ENCODE data around the gene SDK1.

The SDK1 gene

GRCh38 chr7:3992841-3993240 lies 691.8 kb downstream of the SDK1 start:
- Histone ChIP-seq H3K4me3 (ENCODE audit: low read depth in 1 of 5, low read length in 5 of 5) (no peak overlapping the region), H3K27me3 (ENCODE audit: control insufficient read depth in 5 of 5, insufficient read depth in 4 of 5, low read length in 5 of 5) (no peaks in the 10 kb centered on the region), H3K9me3 (ENCODE audit: control insufficient read depth in 5 of 5, low read length in 5 of 5) (no peaks in the 10 kb centered on the region)

GRCh38 chr7:3994764-3995163 lies 693.7 kb downstream of the SDK1 start:
- no peaks in the 10 kb centered on the region for H3K27me3 ChIP-seq (ENCODE audit: control insufficient read depth in 5 of 5, insufficient read depth in 4 of 5, low read length in 5 of 5)
- peaks cover 0 to 3% (median 0%) of the 10 kb centered on the region in 5 donors for H3K36me3 ChIP-seq (ENCODE audit: control insufficient read depth in 5 of 5, insufficient read depth in 5 of 5, low read length in 5 of 5)
- H3K4me3 ChIP-seq (ENCODE audit: low read depth in 1 of 5, low read length in 5 of 5) = no peak overlapping the region
- H3K9ac ChIP-seq (ENCODE audit: low read length in 5 of 5) = no peak overlapping the region
- no peaks in the 10 kb centered on the region for H3K4me1 ChIP-seq (ENCODE audit: control insufficient read depth in 5 of 5, insufficient read depth in 5 of 5, low read length in 5 of 5)
- H3K27ac ChIP-seq (ENCODE audit: low read depth, low read length) = no peak overlapping the region
- H3K9me3 ChIP-seq (ENCODE audit: control insufficient read depth in 5 of 5, low read length in 5 of 5) = no peaks in the 10 kb centered on the region

More at GRCh38 chr7:3992841-3993240, 691.8 kb downstream of the SDK1 start:
- Histone ChIP-seq H3K27ac (ENCODE audit: low read depth, low read length) (no peak overlapping the region), H3K4me1 (ENCODE audit: control insufficient read depth in 5 of 5, insufficient read depth in 5 of 5, low read length in 5 of 5) (no peaks in the 10 kb centered on the region), H3K9ac (ENCODE audit: low read length in 5 of 5) (no peak overlapping the region), H3K36me3 (ENCODE audit: control insufficient read depth in 5 of 5, insufficient read depth in 5 of 5, low read length in 5 of 5) (peaks cover 0 to 7% (median 3%) of the 10 kb centered on the region in 5 donors)

GRCh38 chr7:3995187-3995586 lies 694.1 kb downstream of the SDK1 start:
- H3K9ac ChIP-seq (ENCODE audit: low read length in 5 of 5) = no peak overlapping the region
- no peaks in the 10 kb centered on the region for H3K27me3 ChIP-seq (ENCODE audit: control insufficient read depth in 5 of 5, insufficient read depth in 4 of 5, low read length in 5 of 5)
- H3K9me3 ChIP-seq (ENCODE audit: control insufficient read depth in 5 of 5, low read length in 5 of 5) = no peaks in the 10 kb centered on the region
- no peak overlapping the region for H3K4me3 ChIP-seq (ENCODE audit: low read depth in 1 of 5, low read length in 5 of 5)
- peaks cover 0 to 3% (median 0%) of the 10 kb centered on the region in 5 donors for H3K36me3 ChIP-seq (ENCODE audit: control insufficient read depth in 5 of 5, insufficient read depth in 5 of 5, low read length in 5 of 5)
- H3K27ac ChIP-seq (ENCODE audit: low read depth, low read length) = no peak overlapping the region
- H3K4me1 ChIP-seq (ENCODE audit: control insufficient read depth in 5 of 5, insufficient read depth in 5 of 5, low read length in 5 of 5) = no peaks in the 10 kb centered on the region

GRCh38 chr7:3998060-3998459 lies 697.0 kb downstream of the SDK1 start:
- Histone ChIP-seq H3K27ac (ENCODE audit: low read depth, low read length) (no peak overlapping the region), H3K27me3 (ENCODE audit: control insufficient read depth in 5 of 5, insufficient read depth in 4 of 5, low read length in 5 of 5) (no peaks in the 10 kb centered on the region), H3K9ac (ENCODE audit: low read length in 5 of 5) (no peak overlapping the region), H3K9me3 (ENCODE audit: control insufficient read depth in 5 of 5, low read length in 5 of 5) (no peaks in the 10 kb centered on the region), H3K36me3 (ENCODE audit: control insufficient read depth in 5 of 5, insufficient read depth in 5 of 5, low read length in 5 of 5) (no peaks in the 10 kb centered on the region), H3K4me3 (ENCODE audit: low read depth in 1 of 5, low read length in 5 of 5) (no peak overlapping the region), H3K4me1 (ENCODE audit: control insufficient read depth in 5 of 5, insufficient read depth in 5 of 5, low read length in 5 of 5) (no peaks in the 10 kb centered on the region)

- H3K4me3 ChIP-seq (ENCODE audit: low read depth in 1 of 5, low read length in 5 of 5) = no peak overlapping the region
- H3K4me1 ChIP-seq (ENCODE audit: control insufficient read depth in 5 of 5, insufficient read depth in 5 of 5, low read length in 5 of 5) = no peaks in the 10 kb centered on the region
- H3K9me3 ChIP-seq (ENCODE audit: control insufficient read depth in 5 of 5, low read length in 5 of 5) = no peaks in the 10 kb centered on the region
- H3K27ac ChIP-seq (ENCODE audit: low read depth, low read length) = no peak overlapping the region
- no peak overlapping the region for H3K9ac ChIP-seq (ENCODE audit: low read length in 5 of 5)
- H3K36me3 ChIP-seq (ENCODE audit: control insufficient read depth in 5 of 5, insufficient read depth in 5 of 5, low read length in 5 of 5) = peaks cover 0 to 2% (median 0%) of the 10 kb centered on the region in 5 donors
- H3K27me3 ChIP-seq (ENCODE audit: control insufficient read depth in 5 of 5, insufficient read depth in 4 of 5, low read length in 5 of 5) = no peaks in the 10 kb centered on the region
These were observed 699.1 kb downstream of the SDK1 start for GRCh38 chr7:4000139-4000538.

- no peaks in the 10 kb centered on the region for H3K27me3 ChIP-seq (ENCODE audit: control insufficient read depth in 5 of 5, insufficient read depth in 4 of 5, low read length in 5 of 5)
- H3K4me1 ChIP-seq (ENCODE audit: control insufficient read depth in 5 of 5, insufficient read depth in 5 of 5, low read length in 5 of 5) = no peaks in the 10 kb centered on the region
- H3K27ac ChIP-seq (ENCODE audit: low read depth, low read length) = no peak overlapping the region
- H3K36me3 ChIP-seq (ENCODE audit: control insufficient read depth in 5 of 5, insufficient read depth in 5 of 5, low read length in 5 of 5) = peaks cover 0 to 2% (median 0%) of the 10 kb centered on the region in 5 donors
- no peak overlapping the region for H3K9ac ChIP-seq (ENCODE audit: low read length in 5 of 5)
- no peaks in the 10 kb centered on the region for H3K9me3 ChIP-seq (ENCODE audit: control insufficient read depth in 5 of 5, low read length in 5 of 5)
- H3K4me3 ChIP-seq (ENCODE audit: low read depth in 1 of 5, low read length in 5 of 5) = no peak overlapping the region
These were observed 699.9 kb downstream of the SDK1 start for GRCh38 chr7:4000934-4001333.

- Histone ChIP-seq H3K4me3 (ENCODE audit: low read depth in 1 of 5, low read length in 5 of 5) (no peak overlapping the region), H3K9me3 (ENCODE audit: control insufficient read depth in 5 of 5, low read length in 5 of 5) (no peaks in the 10 kb centered on the region), H3K9ac (ENCODE audit: low read length in 5 of 5) (no peak overlapping the region), H3K4me1 (ENCODE audit: control insufficient read depth in 5 of 5, insufficient read depth in 5 of 5, low read length in 5 of 5) (no peaks in the 10 kb centered on the region), H3K27ac (ENCODE audit: low read depth, low read length) (no peak overlapping the region), H3K27me3 (ENCODE audit: control insufficient read depth in 5 of 5, insufficient read depth in 4 of 5, low read length in 5 of 5) (no peaks in the 10 kb centered on the region), H3K36me3 (ENCODE audit: control insufficient read depth in 5 of 5, insufficient read depth in 5 of 5, low read length in 5 of 5) (peaks cover 0 to 2% (median 0%) of the 10 kb centered on the region in 5 donors)
These were observed 700.7 kb downstream of the SDK1 start for GRCh38 chr7:4001742-4002141.

- peaks cover 0 to 2% (median 0%) of the 10 kb centered on the region in 5 donors for H3K36me3 ChIP-seq (ENCODE audit: control insufficient read depth in 5 of 5, insufficient read depth in 5 of 5, low read length in 5 of 5)
- H3K27me3 ChIP-seq (ENCODE audit: control insufficient read depth in 5 of 5, insufficient read depth in 4 of 5, low read length in 5 of 5) = no peaks in the 10 kb centered on the region
- H3K4me1 ChIP-seq (ENCODE audit: control insufficient read depth in 5 of 5, insufficient read depth in 5 of 5, low read length in 5 of 5) = no peaks in the 10 kb centered on the region
- no peaks in the 10 kb centered on the region for H3K9me3 ChIP-seq (ENCODE audit: control insufficient read depth in 5 of 5, low read length in 5 of 5)
- H3K4me3 ChIP-seq (ENCODE audit: low read depth in 1 of 5, low read length in 5 of 5) = no peak overlapping the region
- H3K27ac ChIP-seq (ENCODE audit: low read depth, low read length) = no peak overlapping the region
- H3K9ac ChIP-seq (ENCODE audit: low read length in 5 of 5) = no peak overlapping the region
These were observed 702.5 kb downstream of the SDK1 start for GRCh38 chr7:4003503-4003902.

GRCh38 chr7:4006687-4007086 lies 705.6 kb downstream of the SDK1 start:
- no peaks in the 10 kb centered on the region for H3K27me3 ChIP-seq (ENCODE audit: control insufficient read depth in 5 of 5, insufficient read depth in 4 of 5, low read length in 5 of 5)
- H3K9me3 ChIP-seq (ENCODE audit: control insufficient read depth in 5 of 5, low read length in 5 of 5) = no peaks in the 10 kb centered on the region
- no peak overlapping the region for H3K4me3 ChIP-seq (ENCODE audit: low read depth in 1 of 5, low read length in 5 of 5)
- no peak overlapping the region for H3K9ac ChIP-seq (ENCODE audit: low read length in 5 of 5)
- H3K27ac ChIP-seq (ENCODE audit: low read depth, low read length) = no peak overlapping the region
- H3K4me1 ChIP-seq (ENCODE audit: control insufficient read depth in 5 of 5, insufficient read depth in 5 of 5, low read length in 5 of 5) = no peaks in the 10 kb centered on the region
- H3K36me3 ChIP-seq (ENCODE audit: control insufficient read depth in 5 of 5, insufficient read depth in 5 of 5, low read length in 5 of 5) = peaks cover 0 to 6% (median 0%) of the 10 kb centered on the region in 5 donors

- Histone ChIP-seq H3K27me3 (ENCODE audit: control insufficient read depth in 5 of 5, insufficient read depth in 4 of 5, low read length in 5 of 5) (no peaks in the 10 kb centered on the region), H3K27ac (ENCODE audit: low read depth, low read length) (no peak overlapping the region), H3K9me3 (ENCODE audit: control insufficient read depth in 5 of 5, low read length in 5 of 5) (no peaks in the 10 kb centered on the region), H3K36me3 (ENCODE audit: control insufficient read depth in 5 of 5, insufficient read depth in 5 of 5, low read length in 5 of 5) (peaks cover 0 to 5% (median 0%) of the 10 kb centered on the region in 5 donors), H3K4me1 (ENCODE audit: control insufficient read depth in 5 of 5, insufficient read depth in 5 of 5, low read length in 5 of 5) (peaks cover 0 to 9% (median 6%) of the 10 kb centered on the region in 5 donors), H3K4me3 (ENCODE audit: low read depth in 1 of 5, low read length in 5 of 5) (no peak overlapping the region), H3K9ac (ENCODE audit: low read length in 5 of 5) (no peak overlapping the region)
These were observed 708.4 kb downstream of the SDK1 start for GRCh38 chr7:4009211-4010060.

Data from subcutaneous abdominal adipose tissue (tissue), 5 donors.